Measurements from ENCODE around the gene TMEM272.
A peak's percentile ranks its signal among the peaks of the same experiment; 100 is the strongest.

TMEM272 gene

DNA sequence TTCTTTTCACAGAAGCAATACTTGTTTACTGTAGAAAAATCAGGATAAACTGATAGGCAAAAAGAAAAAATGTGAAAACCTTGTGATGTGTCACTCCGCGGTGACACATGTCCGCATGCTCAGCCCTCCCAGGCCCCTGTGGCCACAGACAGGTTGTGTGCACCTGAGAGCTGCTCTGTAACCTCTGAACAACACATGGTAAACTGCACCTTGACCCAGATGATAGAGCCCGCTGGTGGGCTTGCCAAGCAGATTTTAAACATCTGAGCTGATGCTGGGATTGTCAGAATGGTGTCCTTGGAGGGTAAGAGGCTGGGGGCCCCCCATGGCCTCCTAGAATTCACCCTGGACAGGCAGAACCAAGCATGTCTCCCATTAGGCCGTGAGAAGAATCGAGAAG lies 74.8 kb downstream of the TMEM272 start:
- no peaks in the 10 kb centered on the region for H3K36me3 ChIP-seq (ENCODE audit: control insufficient read depth, insufficient read depth, low read length)
- H3K27me3 ChIP-seq (ENCODE audit: control insufficient read depth, insufficient read depth, low read length) = no peaks in the 10 kb centered on the region
- no peak overlapping the region for H3K9ac ChIP-seq (ENCODE audit: low read depth, low read length)
- H3K9me3 ChIP-seq (ENCODE audit: control insufficient read depth, insufficient read depth, low read length) = no peaks in the 10 kb centered on the region
- H3K4me1 ChIP-seq (ENCODE audit: control insufficient read depth, insufficient read depth, low read length) = peaks cover 9% of the 10 kb centered on the region
- no peak overlapping the region for H3K4me3 ChIP-seq (ENCODE audit: low read depth, low read length)

- no peaks in the 10 kb centered on the region for H3K36me3 ChIP-seq (ENCODE audit: control insufficient read depth, insufficient read depth, low read length)
- H3K4me1 ChIP-seq (ENCODE audit: control insufficient read depth, insufficient read depth, low read length) = peaks cover 9% of the 10 kb centered on the region
- H3K4me3 ChIP-seq (ENCODE audit: low read depth, low read length) = no peak overlapping the region
- H3K27me3 ChIP-seq (ENCODE audit: control insufficient read depth, insufficient read depth, low read length) = no peaks in the 10 kb centered on the region
- H3K9me3 ChIP-seq (ENCODE audit: control insufficient read depth, insufficient read depth, low read length) = no peaks in the 10 kb centered on the region
- no peak overlapping the region for H3K9ac ChIP-seq (ENCODE audit: low read depth, low read length)
Observed at GRCh38 chr13:51769455-51770127, 75.4 kb downstream of the TMEM272 start.

GRCh38 chr13:51768976-51769375 lies 76.0 kb downstream of the TMEM272 start:
- no peaks in the 10 kb centered on the region for H3K9me3 ChIP-seq (ENCODE audit: control insufficient read depth, insufficient read depth, low read length)
- no peak overlapping the region for H3K9ac ChIP-seq (ENCODE audit: low read depth, low read length)
- H3K4me3 ChIP-seq (ENCODE audit: low read depth, low read length) = no peak overlapping the region
- H3K27me3 ChIP-seq (ENCODE audit: control insufficient read depth, insufficient read depth, low read length) = no peaks in the 10 kb centered on the region
- peaks cover 9% of the 10 kb centered on the region for H3K4me1 ChIP-seq (ENCODE audit: control insufficient read depth, insufficient read depth, low read length)
- H3K36me3 ChIP-seq (ENCODE audit: control insufficient read depth, insufficient read depth, low read length) = no peaks in the 10 kb centered on the region

DNA sequence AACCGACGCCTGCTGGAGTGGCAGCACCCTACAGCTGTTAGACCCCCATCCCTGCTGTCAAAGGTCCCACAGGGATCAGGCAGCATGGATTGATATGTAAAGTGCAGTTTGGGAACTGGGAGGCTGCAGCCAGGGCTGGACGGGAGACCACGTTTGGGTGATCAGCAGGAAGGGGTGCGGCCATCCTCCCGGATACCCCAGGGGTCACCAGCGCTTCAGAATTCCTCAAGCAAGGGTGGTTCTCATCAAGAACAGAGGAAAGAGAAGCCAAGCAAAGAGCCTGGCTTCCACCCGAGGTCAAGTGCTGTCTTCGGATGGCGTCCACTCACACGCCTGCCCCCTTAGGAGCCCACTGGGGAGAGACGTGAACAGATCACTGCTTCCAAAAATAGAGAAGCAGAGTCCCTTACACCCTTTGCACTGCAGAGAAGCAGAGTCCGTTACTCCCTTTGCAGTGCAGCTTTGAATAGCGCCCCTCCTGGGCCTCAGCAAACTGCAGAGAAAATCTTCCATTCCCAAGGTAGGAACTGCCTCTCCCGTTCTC lies 76.5 kb downstream of the TMEM272 start:
- no peaks in the 10 kb centered on the region for H3K9me3 ChIP-seq (ENCODE audit: control insufficient read depth, insufficient read depth, low read length)
- peaks cover 9% of the 10 kb centered on the region for H3K4me1 ChIP-seq (ENCODE audit: control insufficient read depth, insufficient read depth, low read length)
- no peak overlapping the region for H3K4me3 ChIP-seq (ENCODE audit: low read depth, low read length)
- peak overlapping the region; percentile 42 for H3K9ac ChIP-seq (ENCODE audit: low read depth, low read length)
- no peaks in the 10 kb centered on the region for H3K27me3 ChIP-seq (ENCODE audit: control insufficient read depth, insufficient read depth, low read length)
- no peaks in the 10 kb centered on the region for H3K36me3 ChIP-seq (ENCODE audit: control insufficient read depth, insufficient read depth, low read length)

- Histone ChIP-seq H3K9me3 (ENCODE audit: control insufficient read depth, insufficient read depth, low read length) (no peaks in the 10 kb centered on the region), H3K4me1 (ENCODE audit: control insufficient read depth, insufficient read depth, low read length) (peaks cover 9% of the 10 kb centered on the region), H3K9ac (ENCODE audit: low read depth, low read length) (no peak overlapping the region)
Observed at GRCh38 chr13:51767100-51767499, 77.9 kb downstream of the TMEM272 start.

GRCh38 chr13:51765142-51765515 lies 79.8 kb downstream of the TMEM272 start:
- Histone ChIP-seq H3K27me3 (ENCODE audit: control insufficient read depth, insufficient read depth, low read length) (no peaks in the 10 kb centered on the region), H3K36me3 (ENCODE audit: control insufficient read depth, insufficient read depth, low read length) (peaks cover 6% of the 10 kb centered on the region), H3K9ac (ENCODE audit: low read depth, low read length) (no peak overlapping the region), H3K9me3 (ENCODE audit: control insufficient read depth, insufficient read depth, low read length) (no peaks in the 10 kb centered on the region), H3K4me3 (ENCODE audit: low read depth, low read length) (no peak overlapping the region), H3K4me1 (ENCODE audit: control insufficient read depth, insufficient read depth, low read length) (peaks cover 7% of the 10 kb centered on the region)

More at GRCh38 chr13:51767100-51767499, 77.9 kb downstream of the TMEM272 start:
- Histone ChIP-seq H3K27me3 (ENCODE audit: control insufficient read depth, insufficient read depth, low read length) (no peaks in the 10 kb centered on the region), H3K36me3 (ENCODE audit: control insufficient read depth, insufficient read depth, low read length) (no peaks in the 10 kb centered on the region), H3K4me3 (ENCODE audit: low read depth, low read length) (no peak overlapping the region)

GRCh38 chr13:51764184-51765141 lies 80.5 kb downstream of the TMEM272 start:
- H3K27me3 ChIP-seq (ENCODE audit: control insufficient read depth, insufficient read depth, low read length) = no peaks in the 10 kb centered on the region
- H3K9ac ChIP-seq (ENCODE audit: low read depth, low read length) = no peak overlapping the region
- H3K4me3 ChIP-seq (ENCODE audit: low read depth, low read length) = no peak overlapping the region
- no peaks in the 10 kb centered on the region for H3K9me3 ChIP-seq (ENCODE audit: control insufficient read depth, insufficient read depth, low read length)
- peaks cover 6% of the 10 kb centered on the region for H3K36me3 ChIP-seq (ENCODE audit: control insufficient read depth, insufficient read depth, low read length)
- peaks cover 7% of the 10 kb centered on the region for H3K4me1 ChIP-seq (ENCODE audit: control insufficient read depth, insufficient read depth, low read length)

DNA sequence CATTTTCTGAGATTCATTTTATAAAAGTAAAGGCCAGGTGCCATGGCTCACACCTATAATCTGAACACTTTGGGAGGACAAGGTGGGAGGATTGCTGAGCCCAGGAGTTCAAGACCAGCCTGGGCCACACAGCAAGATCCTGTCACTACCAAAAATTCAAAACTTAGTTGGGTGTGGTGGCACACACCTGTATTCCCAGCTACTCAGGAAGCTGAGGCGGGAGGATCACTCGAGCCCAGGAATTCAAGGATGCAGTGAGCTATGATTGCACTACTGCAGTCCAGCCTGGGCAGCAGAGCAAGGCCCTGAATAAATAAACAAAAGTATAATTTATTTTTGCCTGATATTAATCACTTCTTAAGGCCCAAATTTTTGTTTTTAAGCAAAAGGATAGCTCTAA lies 81.5 kb downstream of the TMEM272 start:
- Histone ChIP-seq H3K9ac (ENCODE audit: low read depth, low read length) (no peak overlapping the region), H3K4me1 (ENCODE audit: control insufficient read depth, insufficient read depth, low read length) (peaks cover 5% of the 10 kb centered on the region), H3K36me3 (ENCODE audit: control insufficient read depth, insufficient read depth, low read length) (peaks cover 6% of the 10 kb centered on the region), H3K9me3 (ENCODE audit: control insufficient read depth, insufficient read depth, low read length) (no peaks in the 10 kb centered on the region), H3K27me3 (ENCODE audit: control insufficient read depth, insufficient read depth, low read length) (no peaks in the 10 kb centered on the region), H3K4me3 (ENCODE audit: low read depth, low read length) (no peak overlapping the region)
